Embryonic facial prominence (tissue), 1 donor: ENCODE results near the gene ST8SIA1.
A peak's percentile ranks its signal among the peaks of the same experiment; 100 is the strongest.

Experiments used
- DNase-seq: peaks from one replicate; pipeline ENCODE4 v3.0.0-alpha.2; 2016; ENCODE audit errors: extremely low spot score

Gene ST8SIA1

GRCh38 chr12:22283006-22283506, 51.5 kb downstream of the ST8SIA1 start:
- DNase-seq: no peak

- no peak for DNase-seq
These were observed 52.2 kb downstream of the ST8SIA1 start for GRCh38 chr12:22282283-22282682.

- DNase-seq: no peak
These were observed 57.6 kb downstream of the ST8SIA1 start for GRCh38 chr12:22276867-22277266.

- no peak for DNase-seq
These were observed 58.2 kb downstream of the ST8SIA1 start for GRCh38 chr12:22276313-22276712.

GRCh38 chr12:22275843-22276242, 58.7 kb downstream of the ST8SIA1 start:
- DNase-seq: no peak

- no peak for DNase-seq
These were observed 62.0 kb downstream of the ST8SIA1 start for GRCh38 chr12:22272335-22273151.

- DNase-seq: no peak
These were observed 63.5 kb downstream of the ST8SIA1 start for GRCh38 chr12:22271023-22271422.

GRCh38 chr12:22268973-22269372, 65.5 kb downstream of the ST8SIA1 start:
- no peak for DNase-seq

- DNase-seq: no peak
These were observed 66.1 kb downstream of the ST8SIA1 start for GRCh38 chr12:22268406-22268805.

GRCh38 chr12:22266101-22266500, 68.4 kb downstream of the ST8SIA1 start:
- no peak for DNase-seq

- no peak for DNase-seq
These were observed 70.1 kb downstream of the ST8SIA1 start for GRCh38 chr12:22264380-22264779.

- DNase-seq: no peak
These were observed 72.2 kb downstream of the ST8SIA1 start for GRCh38 chr12:22262309-22262708.

GRCh38 chr12:22257100-22257499, 77.4 kb downstream of the ST8SIA1 start:
- no peak for DNase-seq

- DNase-seq: no peak
These were observed 77.9 kb downstream of the ST8SIA1 start for GRCh38 chr12:22256605-22257004.

GRCh38 chr12:22256041-22256441, 78.5 kb downstream of the ST8SIA1 start:
- no peak for DNase-seq

GRCh38 chr12:22255097-22255496, 79.4 kb downstream of the ST8SIA1 start:
- DNase-seq: peak; percentile 31

GRCh38 chr12:22254478-22254877, 80.0 kb downstream of the ST8SIA1 start:
- DNase-seq: no peak

GRCh38 chr12:22252057-22252456, 82.5 kb downstream of the ST8SIA1 start:
- no peak for DNase-seq

- no peak for DNase-seq
These were observed 83.7 kb downstream of the ST8SIA1 start for GRCh38 chr12:22250762-22251161.

GRCh38 chr12:22248571-22249115, 85.9 kb downstream of the ST8SIA1 start:
- DNase-seq: no peak

- DNase-seq: no peak
These were observed 86.4 kb downstream of the ST8SIA1 start for GRCh38 chr12:22248121-22248520.

- no peak for DNase-seq
These were observed 88.2 kb downstream of the ST8SIA1 start for GRCh38 chr12:22246217-22246846.

- no peak for DNase-seq
These were observed 91.8 kb downstream of the ST8SIA1 start for GRCh38 chr12:22242726-22243125.
